Trophoblast cell (in vitro differentiated cells and primary cell): Measurements from ENCODE around the gene HIP1R.

Experiments
- DNase-seq, 2 donors: peaks; one replicate each; pipeline ENCODE4 v3.0.0-alpha.2; 2016
- H2AFZ ChIP-seq: 2 replicates; pipeline ENCODE4 v1.6.1; 2013; ENCODE audit warnings: low read length, moderate library complexity, mild to moderate bottlenecking; ENCODE audit not compliant: insufficient read depth, poor library complexity
- H2AK5ac ChIP-seq: 2 replicates; pipeline ENCODE4 v1.6.1; 2013; ENCODE audit warnings: mild to moderate bottlenecking, low read length
- H2BK120ac ChIP-seq: 2 replicates; pipeline ENCODE4 v1.6.1; 2013; ENCODE audit warnings: low read length, mild to moderate bottlenecking, moderate library complexity; ENCODE audit not compliant: insufficient read depth, poor library complexity
- H2BK12ac ChIP-seq: 2 replicates; pipeline ENCODE4 v1.6.1; 2013; ENCODE audit warnings: mild to moderate bottlenecking, low read length, moderate library complexity
- H2BK5ac ChIP-seq: 2 replicates; pipeline ENCODE4 v1.6.1; 2013; ENCODE audit warnings: low read length, low read depth, moderate library complexity, mild to moderate bottlenecking; ENCODE audit not compliant: poor library complexity
- H3K14ac ChIP-seq: 2 replicates; pipeline ENCODE4 v1.6.1; 2013; ENCODE audit warnings: mild to moderate bottlenecking, low read length
- H3K18ac ChIP-seq: 2 replicates; pipeline ENCODE4 v1.6.1; 2013; ENCODE audit warnings: mild to moderate bottlenecking, low read length
- H3K23ac ChIP-seq: 2 replicates; pipeline ENCODE4 v1.6.1; 2013; ENCODE audit warnings: low read length
- H3K27ac ChIP-seq: 2 replicates; pipeline ENCODE4 v1.5.1; 2013; ENCODE audit warnings: low read depth, mild to moderate bottlenecking, inconsistent platforms, low read length, moderate library complexity
- H3K27me3 ChIP-seq: 2 replicates; pipeline ENCODE4 v1.6.1; 2013; ENCODE audit warnings: inconsistent platforms, mild to moderate bottlenecking, low read length, moderate library complexity; ENCODE audit not compliant: insufficient read depth
- H3K36me3 ChIP-seq, 2 experiments: 1 replicate in 1 of 2; 2 replicates in 1 of 2; pipeline ENCODE4 v1.6.1; 2013; ENCODE audit warnings: low read length in 2 of 2, mild to moderate bottlenecking in 2 of 2, moderate library complexity in 1 of 2; ENCODE audit not compliant: insufficient read depth in 2 of 2, control insufficient read depth in 1 of 2
- H3K4ac ChIP-seq: 2 replicates; pipeline ENCODE4 v1.6.1; 2013; ENCODE audit warnings: low read depth, mild to moderate bottlenecking, low read length, moderate library complexity
- H3K4me1 ChIP-seq, 2 experiments: 1 replicate in 1 of 2; 2 replicates in 1 of 2; pipeline ENCODE4 v1.6.1; 2013; ENCODE audit warnings: low read length in 2 of 2, mild to moderate bottlenecking in 2 of 2, moderate library complexity in 1 of 2; ENCODE audit not compliant: insufficient read depth in 2 of 2, control insufficient read depth in 1 of 2
- H3K4me2 ChIP-seq: 2 replicates; pipeline ENCODE4 v1.6.1; 2013; ENCODE audit warnings: inconsistent platforms, mild to moderate bottlenecking, low read length, moderate library complexity
- H3K4me3 ChIP-seq: 2 replicates; pipeline ENCODE4 v1.5.1; 2013; ENCODE audit warnings: mild to moderate bottlenecking, low read depth, low read length, inconsistent platforms
- H3K79me1 ChIP-seq: one replicate; pipeline ENCODE4 v1.6.1; 2013; ENCODE audit warnings: low read length
- H3K79me2 ChIP-seq: 2 replicates; pipeline ENCODE4 v1.6.1; 2013; ENCODE audit warnings: low read length, mild to moderate bottlenecking; ENCODE audit not compliant: control insufficient read depth, insufficient read depth, poor library complexity
- H3K9ac ChIP-seq: 2 replicates; pipeline ENCODE4 v1.6.1; 2013; ENCODE audit warnings: mild to moderate bottlenecking, low read length
- H3K9me3 ChIP-seq: 2 replicates; pipeline ENCODE4 v1.6.1; 2013; ENCODE audit warnings: low read depth, mild to moderate bottlenecking, control low read depth, inconsistent platforms, low read length; ENCODE audit not compliant: insufficient read depth
- H4K12ac ChIP-seq: 2 replicates; pipeline ENCODE4 v1.6.1; 2013; ENCODE audit warnings: low read depth, mild to moderate bottlenecking, low read length, moderate library complexity
- H4K8ac ChIP-seq: 2 replicates; pipeline ENCODE4 v1.6.1; 2013; ENCODE audit warnings: low read depth, mild to moderate bottlenecking, low read length, moderate library complexity
- H4K91ac ChIP-seq: one replicate; pipeline ENCODE4 v1.6.1; 2013; ENCODE audit warnings: low read depth, mild to moderate bottlenecking, low read length, moderate library complexity
- WGBS: extraction: QIAGEN DNeasy Blood & Tissue Kit; methylation state at CpG from one replicate; pipeline ENCODE4 v1.1.7; 2013; ENCODE audit warnings: missing lambda C conversion rate; ENCODE audit not compliant: insufficient read length, insufficient coverage; ENCODE audit errors: extremely low coverage; 5-methylcytosine and 5-hydroxymethylcytosine counted together

The HIP1R gene

DNA sequence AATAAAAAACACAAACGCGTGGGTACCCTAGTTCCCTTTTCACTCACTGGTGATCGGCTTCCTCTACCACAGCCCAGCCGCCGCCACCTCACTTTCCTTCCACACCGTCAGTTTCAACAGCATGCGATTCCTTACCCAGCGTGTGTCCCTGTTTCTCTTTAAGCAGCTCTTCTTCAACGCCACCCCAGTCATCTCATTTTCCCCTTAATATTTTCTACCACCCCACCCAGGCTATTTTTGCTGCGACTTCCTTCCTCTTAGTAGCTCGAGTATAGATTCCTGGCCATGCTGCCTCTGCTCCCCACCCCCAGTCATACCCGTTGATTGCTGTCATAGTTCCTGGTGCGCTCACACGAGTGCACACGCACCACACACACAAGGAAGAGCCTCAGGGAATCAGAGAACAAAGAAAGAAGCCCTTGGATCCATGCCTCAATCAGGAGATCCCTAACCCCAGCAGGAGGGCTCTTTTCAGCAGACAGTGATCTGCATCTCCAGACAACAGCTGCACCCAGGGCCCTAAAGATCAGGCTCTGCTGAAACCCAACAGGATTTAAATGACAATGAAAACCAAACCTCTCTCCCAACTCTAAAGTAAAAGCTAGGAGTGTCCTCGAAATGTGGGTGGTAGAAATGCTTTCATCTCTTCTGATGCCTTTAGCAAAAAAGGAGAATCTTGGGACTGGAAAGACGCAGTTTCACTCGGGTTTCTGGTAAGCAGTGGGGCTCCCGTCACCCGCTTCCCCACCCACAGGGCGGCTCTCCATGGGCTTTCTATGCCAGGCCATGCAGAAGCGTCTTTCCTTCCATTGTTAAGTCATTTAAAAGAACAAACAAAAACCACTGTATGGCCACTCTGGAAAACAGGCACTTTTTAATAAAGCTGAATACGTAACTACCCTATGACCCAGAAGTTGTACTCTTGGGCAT is 36.9 kb downstream of the HIP1R start:
- Histone ChIP-seq H2AK5ac (no peak overlapping the region), H2BK120ac (peak overlapping the region; percentile 55), H3K9me3 (no peaks in the 10 kb centered on the region), H3K9ac (no peak overlapping the region), H3K14ac (peak overlapping the region; percentile 38), H4K8ac (no peak overlapping the region), H3K27ac (peak overlapping the region; percentile 76), H3K4me2 (peak overlapping the region; percentile 39), H3K18ac (peak overlapping the region; percentile 15), H3K4ac (no peak overlapping the region), H4K91ac (peak overlapping the region; percentile 61), H3K4me1 (peaks cover 19 to 36% of the 10 kb centered on the region in 2 experiments), H3K27me3 (no peaks in the 10 kb centered on the region), H3K36me3 (peaks cover 34% of the 10 kb centered on the region in 2 experiments), H3K4me3 (no peak overlapping the region), H2BK12ac (peak overlapping the region; percentile 19), H3K79me1 (peaks cover 7% of the 10 kb centered on the region), H4K12ac (no peak overlapping the region), H2AFZ (no peak overlapping the region), H2BK5ac (peak overlapping the region; percentile 73), H3K79me2 (peaks cover 5% of the 10 kb centered on the region), H3K23ac (no peak overlapping the region)
- peak; percentile 35 to 66 for DNase-seq
- no CpG with 5 or more reads among the region's 23 CpGs for WGBS

DNA sequence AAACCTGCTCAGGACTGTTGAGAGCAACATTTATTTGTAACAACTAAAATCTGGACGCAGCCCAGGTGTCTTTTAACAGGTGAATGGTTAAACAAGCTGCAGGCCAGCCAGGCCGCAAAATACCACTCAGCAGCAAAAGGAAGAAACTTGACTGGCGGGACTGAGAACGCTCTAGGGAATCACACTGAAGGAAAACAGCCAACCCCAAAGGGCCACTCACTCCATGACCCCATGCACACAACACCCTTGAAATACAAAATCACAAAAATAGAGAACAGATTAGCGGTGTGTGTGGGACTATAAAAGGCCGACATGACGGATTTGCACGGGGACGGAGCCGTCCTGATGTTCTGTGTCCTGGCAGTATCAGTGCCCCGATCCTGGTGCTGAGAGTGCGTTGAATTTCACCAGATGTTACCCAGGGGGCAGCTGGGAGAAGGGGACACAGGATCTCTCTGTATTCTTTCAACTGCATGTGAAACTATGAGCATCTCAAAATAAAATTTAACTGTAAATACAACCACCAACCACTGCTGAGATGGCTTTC is 37.6 kb downstream of the HIP1R start:
- H4K8ac ChIP-seq = no peak overlapping the region
- no peaks in the 10 kb centered on the region for H3K9me3 ChIP-seq
- no peak overlapping the region for H3K23ac ChIP-seq
- no peak overlapping the region for H3K4me2 ChIP-seq
- no peak overlapping the region for H2AFZ ChIP-seq
- no peaks in the 10 kb centered on the region for H3K27me3 ChIP-seq
- WGBS = no CpG with 5 or more reads among the region's 12 CpGs
- peaks cover 27 to 28% of the 10 kb centered on the region in 2 experiments for H3K36me3 ChIP-seq
- no peak overlapping the region for H3K4ac ChIP-seq
- peaks cover 7% of the 10 kb centered on the region for H3K79me2 ChIP-seq
- peaks cover 19 to 36% of the 10 kb centered on the region in 2 experiments for H3K4me1 ChIP-seq
- no peak overlapping the region for H4K91ac ChIP-seq
- no peak overlapping the region for H3K9ac ChIP-seq
- no peak overlapping the region for H2BK5ac ChIP-seq
- H2BK120ac ChIP-seq = no peak overlapping the region
- H2AK5ac ChIP-seq = no peak overlapping the region
- no peak for DNase-seq
- H3K79me1 ChIP-seq = peaks cover 7% of the 10 kb centered on the region
- no peak overlapping the region for H3K18ac ChIP-seq
- H2BK12ac ChIP-seq = no peak overlapping the region
- no peak overlapping the region for H3K14ac ChIP-seq
- no peak overlapping the region for H4K12ac ChIP-seq
- peak overlapping the region; percentile 76 for H3K27ac ChIP-seq
- no peak overlapping the region for H3K4me3 ChIP-seq

- Histone ChIP-seq H3K18ac (no peak overlapping the region), H3K4ac (no peak overlapping the region), H3K4me2 (no peak overlapping the region), H4K91ac (no peak overlapping the region), H3K9ac (no peak overlapping the region), H2BK12ac (no peak overlapping the region), H2BK5ac (no peak overlapping the region), H3K9me3 (no peaks in the 10 kb centered on the region), H3K4me3 (no peak overlapping the region), H3K14ac (no peak overlapping the region), H4K8ac (no peak overlapping the region), H3K4me1 (peaks cover 19 to 36% of the 10 kb centered on the region in 2 experiments), H2AK5ac (no peak overlapping the region), H3K36me3 (peaks cover 20 to 21% of the 10 kb centered on the region in 2 experiments), H3K23ac (no peak overlapping the region), H2AFZ (no peak overlapping the region), H3K27me3 (no peaks in the 10 kb centered on the region), H4K12ac (no peak overlapping the region), H3K79me1 (peaks cover 7% of the 10 kb centered on the region), H3K27ac (no peak overlapping the region), H2BK120ac (no peak overlapping the region), H3K79me2 (peaks cover 7% of the 10 kb centered on the region)
- DNase-seq = peak in 1 of 2 donors; percentile 45
- no CpG with 5 or more reads among the region's 4 CpGs for WGBS
These were observed 38.3 kb downstream of the HIP1R start for GRCh38 chr12:122873540-122873939.

GRCh38 chr12:122874081-122874480 is 38.8 kb downstream of the HIP1R start:
- Histone ChIP-seq H2BK5ac (no peak overlapping the region), H2AK5ac (no peak overlapping the region), H3K4me1 (peaks cover 19 to 36% of the 10 kb centered on the region in 2 experiments), H4K91ac (no peak overlapping the region), H3K4me3 (no peak overlapping the region), H4K12ac (no peak overlapping the region), H3K14ac (no peak overlapping the region), H3K79me1 (peaks cover 7% of the 10 kb centered on the region), H3K18ac (no peak overlapping the region), H2BK120ac (no peak overlapping the region), H3K9me3 (no peaks in the 10 kb centered on the region), H3K4me2 (no peak overlapping the region), H3K36me3 (peaks cover 15 to 17% of the 10 kb centered on the region in 2 experiments), H3K79me2 (peaks cover 8% of the 10 kb centered on the region), H3K9ac (no peak overlapping the region), H3K27ac (no peak overlapping the region), H3K4ac (no peak overlapping the region), H2AFZ (no peak overlapping the region), H3K27me3 (no peaks in the 10 kb centered on the region), H4K8ac (no peak overlapping the region), H3K23ac (no peak overlapping the region), H2BK12ac (no peak overlapping the region)
- no peak for DNase-seq
- no CpG with 5 or more reads among the region's 12 CpGs for WGBS
